HepG2 (cell line): ENCODE data around the gene TTLL8. TPM values are rescaled to one million over a fixed set of nuclear protein-coding genes. Genes with fewer than 3 reads are reported as not detected.
A peak's percentile ranks its signal among the peaks of the same experiment; 100 is the strongest.

Experiments used
- BRD4 ChIP-seq: sonication (generic); formaldehyde crosslinking; IDR thresholded peaks from 2 replicates; pipeline ENCODE4 v1.4.0; 2020; ENCODE audit warnings: missing genetic modification reagents
- SALL2 ChIP-seq: sonication (generic); formaldehyde crosslinking; IDR thresholded peaks from 2 replicates; pipeline ENCODE4 v1.8.1; 2023; ENCODE audit warnings: mild to moderate bottlenecking, missing genetic modification reagents, inconsistent platforms
- SKIL ChIP-seq: sonication (generic); formaldehyde crosslinking; IDR thresholded peaks from 2 replicates; pipeline ENCODE4 v1.8.0; 2022; ENCODE audit warnings: missing genetic modification reagents, mild to moderate bottlenecking, moderate library complexity, borderline replicate concordance
- SP5 ChIP-seq: IDR thresholded peaks from 2 replicates; pipeline ENCODE4 v1.6.1; 2016; ENCODE audit warnings: low read depth, borderline replicate concordance
- ZNF121 ChIP-seq: sonication (generic); formaldehyde crosslinking; IDR thresholded peaks from 2 replicates; pipeline ENCODE4 v1.5.0; 2020; ENCODE audit warnings: mild to moderate bottlenecking, missing genetic modification reagents
- ZNF275 ChIP-seq: sonication (generic); formaldehyde crosslinking; IDR thresholded peaks from 2 replicates; pipeline ENCODE4 v1.8.0; 2022; ENCODE audit warnings: missing genetic modification reagents, mild to moderate bottlenecking, inconsistent platforms, borderline replicate concordance
- ZNF687 ChIP-seq: sonication (generic); formaldehyde crosslinking; IDR thresholded peaks from 2 replicates; pipeline ENCODE4 v1.5.1; 2020; ENCODE audit warnings: mild to moderate bottlenecking, missing genetic modification reagents, moderate library complexity
- ZNF761 ChIP-seq: sonication (generic); formaldehyde crosslinking; conservative IDR thresholded peaks from 2 replicates; pipeline ENCODE4 v1.4.0; 2020; ENCODE audit warnings: mild to moderate bottlenecking, missing genetic modification reagents
- polyA plus RNA-seq, 8 experiments: library from polyadenylated mRNA; depleted of rRNA in 3 of 8; stranded (reverse) in 7 of 8; unstranded in 1 of 8; fragments of >200 nt; fragmentation: Illumina TruSeq in 4 of 8; extraction: Trizol in 4 of 8; gene quantifications; 2 replicates each; pipeline versions ENCODE4 v1.2.1 to v1.2.3, GENCODE V29; 2011 to 2016; ENCODE audit warnings: low read depth in 4 of 8, missing spikeins in 1 of 8, mixed read lengths in 1 of 8; ENCODE audit not compliant: insufficient read depth in 1 of 8
- total RNA-seq, 5 experiments: library from RNA; depleted of rRNA; stranded (reverse); fragments of >200 nt; fragmentation: Illumina TruSeq; extraction: Trizol; gene quantifications; 2 replicates each; pipeline ENCODE4 v1.2.3, GENCODE V29; 2016; ENCODE audit warnings: low read depth in 1 of 5
- TF ChIP-seq, protein P1 (sequence below): sonication (generic); formaldehyde crosslinking; IDR thresholded peaks from 2 replicates; pipeline ENCODE4 v1.8.1; 2022; ENCODE audit warnings: mild to moderate bottlenecking, missing genetic modification reagents
- TF ChIP-seq, protein P2 (sequence below): sonication (generic); formaldehyde crosslinking; IDR thresholded peaks from 2 replicates; pipeline ENCODE4 v1.5.1; 2020; ENCODE audit warnings: missing genetic modification reagents, mild to moderate bottlenecking, borderline replicate concordance
- TF ChIP-seq, protein P3 (sequence below): sonication (generic); formaldehyde crosslinking; IDR thresholded peaks from 2 replicates; pipeline ENCODE4 v1.5.1; 2020; ENCODE audit warnings: missing genetic modification reagents, mild to moderate bottlenecking, borderline replicate concordance

The TTLL8 gene
- total and polyA plus RNA-seq, 2 of the 13 experiments (the other 11 are each of a cell fraction or from before 2014, with no cell fraction given), result not detected

- TF ChIP-seq BRD4 (CRISPR knock-in tag), result no peak
- TF ChIP-seq ZNF761 (CRISPR knock-in tag), result no peak
- no peak for TF ChIP-seq SP5
- TF ChIP-seq SKIL, result no peak
- no peak for TF ChIP-seq ZNF121
- peak; percentile 57 for TF ChIP-seq ZNF687 (CRISPR knock-in tag)
- TF ChIP-seq, protein P1, sequence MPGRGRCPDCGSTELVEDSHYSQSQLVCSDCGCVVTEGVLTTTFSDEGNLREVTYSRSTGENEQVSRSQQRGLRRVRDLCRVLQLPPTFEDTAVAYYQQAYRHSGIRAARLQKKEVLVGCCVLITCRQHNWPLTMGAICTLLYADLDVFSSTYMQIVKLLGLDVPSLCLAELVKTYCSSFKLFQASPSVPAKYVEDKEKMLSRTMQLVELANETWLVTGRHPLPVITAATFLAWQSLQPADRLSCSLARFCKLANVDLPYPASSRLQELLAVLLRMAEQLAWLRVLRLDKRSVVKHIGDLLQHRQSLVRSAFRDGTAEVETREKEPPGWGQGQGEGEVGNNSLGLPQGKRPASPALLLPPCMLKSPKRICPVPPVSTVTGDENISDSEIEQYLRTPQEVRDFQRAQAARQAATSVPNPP, result no peak
- TF ChIP-seq ZNF275 (CRISPR knock-in tag), result no peak
- TF ChIP-seq, protein P2, sequence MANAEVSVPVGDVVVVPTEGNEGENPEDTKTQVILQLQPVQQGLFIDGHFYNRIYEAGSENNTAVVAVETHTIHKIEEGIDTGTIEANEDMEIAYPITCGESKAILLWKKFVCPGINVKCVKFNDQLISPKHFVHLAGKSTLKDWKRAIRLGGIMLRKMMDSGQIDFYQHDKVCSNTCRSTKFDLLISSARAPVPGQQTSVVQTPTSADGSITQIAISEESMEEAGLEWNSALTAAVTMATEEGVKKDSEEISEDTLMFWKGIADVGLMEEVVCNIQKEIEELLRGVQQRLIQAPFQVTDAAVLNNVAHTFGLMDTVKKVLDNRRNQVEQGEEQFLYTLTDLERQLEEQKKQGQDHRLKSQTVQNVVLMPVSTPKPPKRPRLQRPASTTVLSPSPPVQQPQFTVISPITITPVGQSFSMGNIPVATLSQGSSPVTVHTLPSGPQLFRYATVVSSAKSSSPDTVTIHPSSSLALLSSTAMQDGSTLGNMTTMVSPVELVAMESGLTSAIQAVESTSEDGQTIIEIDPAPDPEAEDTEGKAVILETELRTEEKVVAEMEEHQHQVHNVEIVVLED, result no peak
- peak; percentile 44; the same call in 1 of the 2 replicates for TF ChIP-seq SALL2
- TF ChIP-seq, protein P3, sequence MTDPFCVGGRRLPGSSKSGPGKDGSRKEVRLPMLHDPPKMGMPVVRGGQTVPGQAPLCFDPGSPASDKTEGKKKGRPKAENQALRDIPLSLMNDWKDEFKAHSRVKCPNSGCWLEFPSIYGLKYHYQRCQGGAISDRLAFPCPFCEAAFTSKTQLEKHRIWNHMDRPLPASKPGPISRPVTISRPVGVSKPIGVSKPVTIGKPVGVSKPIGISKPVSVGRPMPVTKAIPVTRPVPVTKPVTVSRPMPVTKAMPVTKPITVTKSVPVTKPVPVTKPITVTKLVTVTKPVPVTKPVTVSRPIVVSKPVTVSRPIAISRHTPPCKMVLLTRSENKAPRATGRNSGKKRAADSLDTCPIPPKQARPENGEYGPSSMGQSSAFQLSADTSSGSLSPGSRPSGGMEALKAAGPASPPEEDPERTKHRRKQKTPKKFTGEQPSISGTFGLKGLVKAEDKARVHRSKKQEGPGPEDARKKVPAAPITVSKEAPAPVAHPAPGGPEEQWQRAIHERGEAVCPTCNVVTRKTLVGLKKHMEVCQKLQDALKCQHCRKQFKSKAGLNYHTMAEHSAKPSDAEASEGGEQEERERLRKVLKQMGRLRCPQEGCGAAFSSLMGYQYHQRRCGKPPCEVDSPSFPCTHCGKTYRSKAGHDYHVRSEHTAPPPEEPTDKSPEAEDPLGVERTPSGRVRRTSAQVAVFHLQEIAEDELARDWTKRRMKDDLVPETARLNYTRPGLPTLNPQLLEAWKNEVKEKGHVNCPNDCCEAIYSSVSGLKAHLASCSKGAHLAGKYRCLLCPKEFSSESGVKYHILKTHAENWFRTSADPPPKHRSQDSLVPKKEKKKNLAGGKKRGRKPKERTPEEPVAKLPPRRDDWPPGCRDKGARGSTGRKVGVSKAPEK (CRISPR knock-in tag), result no peak
Observed at GRCh38 chr22:50030297-50031188, 27.6 kb downstream of the TTLL8 start (continued).
